Endodermal cell (in vitro differentiated cells): Measurements from ENCODE around the gene SETD4. TPM values are rescaled to one million over a fixed set of nuclear protein-coding genes. Genes with fewer than 3 reads are reported as not detected.

Experiments used
- DNase-seq: peaks from one replicate; pipeline ENCODE4 v3.0.0-alpha.2; 2017
- H3K27ac ChIP-seq: 2 replicates; pipeline ENCODE4 v1.5.1; 2013; ENCODE audit warnings: mild to moderate bottlenecking, low read depth, low read length, moderate library complexity
- H3K27me3 ChIP-seq: 2 replicates; pipeline ENCODE4 v1.6.1; 2013; ENCODE audit warnings: mild to moderate bottlenecking, low read length, moderate library complexity; ENCODE audit not compliant: insufficient read depth, control insufficient read depth, poor library complexity, severe bottlenecking
- H3K36me3 ChIP-seq: 2 replicates; pipeline ENCODE4 v1.7.0; 2013; ENCODE audit warnings: mild to moderate bottlenecking, low read length, moderate library complexity; ENCODE audit not compliant: control insufficient read depth, insufficient read depth
- H3K4me1 ChIP-seq: one replicate; pipeline ENCODE4 v1.7.0; 2013; ENCODE audit warnings: low read length; ENCODE audit not compliant: control insufficient read depth, insufficient read depth
- H3K4me3 ChIP-seq: 2 replicates; pipeline ENCODE4 v1.5.1; 2013; ENCODE audit warnings: mild to moderate bottlenecking, low read length, moderate library complexity
- H3K9ac ChIP-seq: 2 replicates; pipeline ENCODE4 v1.6.1; 2013; ENCODE audit warnings: mild to moderate bottlenecking, low read length, moderate library complexity; ENCODE audit not compliant: poor library complexity, severe bottlenecking; ENCODE audit errors: extremely low read depth
- H3K9me3 ChIP-seq: 2 replicates; pipeline ENCODE4 v1.6.1; 2013; ENCODE audit warnings: mild to moderate bottlenecking, low read length, moderate library complexity; ENCODE audit not compliant: control insufficient read depth
- H3K27ac Mint-ChIP-seq: 2 replicates; pipeline ENCODE4 v1.8.0; 2020; ENCODE audit warnings: mixed read lengths
- H3K27me3 Mint-ChIP-seq: 2 replicates; pipeline ENCODE4 v1.8.0; 2021; ENCODE audit warnings: mild to moderate bottlenecking, mixed read lengths; ENCODE audit not compliant: insufficient read depth
- H3K36me3 Mint-ChIP-seq: 2 replicates; pipeline ENCODE4 v1.8.0; 2020; ENCODE audit warnings: low read depth, mixed read lengths
- H3K4me1 Mint-ChIP-seq: 2 replicates; pipeline ENCODE4 v1.8.0; 2020; ENCODE audit warnings: mixed read lengths
- H3K4me3 Mint-ChIP-seq: 2 replicates; pipeline ENCODE4 v1.8.0; 2020; ENCODE audit warnings: mild to moderate bottlenecking, moderate library complexity, mixed read lengths
- H3K9me3 Mint-ChIP-seq: 2 replicates; pipeline ENCODE4 v1.8.0; 2020; ENCODE audit warnings: mild to moderate bottlenecking, mixed read lengths
- CTCF ChIP-seq: fragments of 200-600 bp; sonication (generic); conservative IDR thresholded peaks from 2 replicates; pipeline ENCODE4 v1.5.0; 2021; ENCODE audit warnings: antibody characterized with exemption, mild to moderate bottlenecking
- WGBS, 2 experiments: methylation state at CpG; one replicate each; pipeline versions ENCODE4 v1.1.5 to v1.1.7; 2013; ENCODE audit warnings: missing lambda C conversion rate in 2 of 2, mixed read lengths in 1 of 2; ENCODE audit not compliant: insufficient coverage in 1 of 2, insufficient read length in 1 of 2; 5-methylcytosine and 5-hydroxymethylcytosine counted together
- long read RNA-seq, 4 experiments: library from polyadenylated mRNA in 2 of 4; library from RNA in 1 of 4; library from capped mRNA in 1 of 4; stranded (forward) in 3 of 4; unstranded in 1 of 4; transcript quantifications; one replicate each; pipeline ENCODE4 v2.0.0, GENCODE V29; 2020 to 2021; ENCODE audit warnings: inconsistent platforms in 1 of 4
- polyA plus RNA-seq, 2 experiments: library from polyadenylated mRNA; stranded (reverse); fragments of 50-300 nt; gene quantifications; one replicate each; pipeline ENCODE4 v1.2.3, GENCODE V29; 2013
- total RNA-seq, 2 donors: library from RNA; stranded (reverse); fragmentation: NEBNext Ultra II Directional in 1 of 2; extraction: Animal tissue kit (Norgen Biotek cat#: 25700) in 1 of 2; gene quantifications; 2 replicates in 1 of 2; 3 replicates in 1 of 2; pipeline ENCODE4 v1.2.1, GENCODE V29; 2021

SETD4 gene
- total RNA-seq: 10 to 100 TPM; 27.8 to 31.9 TPM
- polyA plus RNA-seq (2013, experiment 1 of 2): 26.0 TPM
- polyA plus RNA-seq (2013, experiment 2 of 2): 24.1 TPM
- long read RNA-seq, experiment 1, partial matches to known transcripts: 7 of 14 reads
- long read RNA-seq, experiment 1, other reads (novel, unspliced or antisense): 6 of 14 reads
- long read RNA-seq, experiment 2, partial matches to known transcripts: 25 of 72 reads
- long read RNA-seq, experiment 2, other reads (novel, unspliced or antisense): 42 of 72 reads
- long read RNA-seq, experiment 3, partial matches to known transcripts: 50 of 115 reads
- long read RNA-seq, experiment 3, other reads (novel, unspliced or antisense): 60 of 115 reads
- long read RNA-seq, experiment 4, partial matches to known transcripts: 28 of 52 reads
- long read RNA-seq, experiment 4, other reads (novel, unspliced or antisense): 23 of 52 reads

GRCh38 chr21:36060159-36060921 lies at the start of gene SETD4:
Gene SETD4, minus strand, starts transcription at chr21:36060526. Its CDS starts 1,638 bp downstream, at chr21:36058888.
- Mint-ChIP-seq H3K4me3 (peak within 1 kb of the TSS; percentile 93), H3K27me3 (peaks cover 2% of the 10 kb centered on the region), H3K27ac (peak within 1 kb of the TSS; percentile 95), H3K36me3 (peaks cover 32% of the 10 kb centered on the region), H3K4me1 (no peaks in the 10 kb centered on the region), H3K9me3 (no peaks in the 10 kb centered on the region)
- Histone ChIP-seq H3K27me3 (no peaks in the 10 kb centered on the region), H3K9ac (peak within 1 kb of the TSS; percentile 83), H3K4me1 (no peaks in the 10 kb centered on the region), H3K36me3 (peaks cover 35% of the 10 kb centered on the region), H3K27ac (peak within 1 kb of the TSS; percentile 91), H3K9me3 (no peaks in the 10 kb centered on the region), H3K4me3 (peak within 1 kb of the TSS; percentile 90)
- 0 to 1% methylated on average over 21 to 57 of the region's 57 CpGs for WGBS, 2 experiments
- no peak for TF ChIP-seq CTCF
- peak; percentile 97 for DNase-seq

- Histone ChIP-seq H3K27ac (no peak overlapping the region), H3K36me3 (no peaks in the 10 kb centered on the region), H3K4me1 (no peaks in the 10 kb centered on the region), H3K9ac (no peak overlapping the region), H3K4me3 (no peak overlapping the region), H3K27me3 (no peaks in the 10 kb centered on the region), H3K9me3 (peaks cover 20% of the 10 kb centered on the region)
- no peaks in the 10 kb centered on the region for H3K36me3 Mint-ChIP-seq
- peaks cover 28% of the 10 kb centered on the region for H3K4me1 Mint-ChIP-seq
- TF ChIP-seq CTCF: no peak
- WGBS, 2 experiments: 96% methylated on average over 7 to 10 of the region's 10 CpGs
- DNase-seq: no peak
- peaks cover 10% of the 10 kb centered on the region for H3K9me3 Mint-ChIP-seq
- no peaks in the 10 kb centered on the region for H3K27me3 Mint-ChIP-seq
- H3K27ac Mint-ChIP-seq: no peak overlapping the region
- H3K4me3 Mint-ChIP-seq: no peak overlapping the region
Observed at GRCh38 chr21:36109868-36110267, 49.5 kb upstream of the SETD4 start.

- H3K9me3 Mint-ChIP-seq: peaks cover 51% of the 10 kb centered on the region
- Histone ChIP-seq H3K4me1 (no peaks in the 10 kb centered on the region), H3K36me3 (no peaks in the 10 kb centered on the region), H3K27ac (no peak overlapping the region), H3K9ac (peak overlapping the region; percentile 23), H3K9me3 (peaks cover 46% of the 10 kb centered on the region), H3K27me3 (no peaks in the 10 kb centered on the region), H3K4me3 (peak overlapping the region; percentile 76)
- peak overlapping the region; percentile 38 for H3K27ac Mint-ChIP-seq
- H3K4me3 Mint-ChIP-seq: peak overlapping the region; percentile 31
- TF ChIP-seq CTCF: no peak
- peaks cover 25% of the 10 kb centered on the region for H3K4me1 Mint-ChIP-seq
- WGBS, 2 experiments: 56 to 83% methylated on average over 3 to 4 of the region's 4 CpGs
- DNase-seq: no peak
- peaks cover 2% of the 10 kb centered on the region for H3K36me3 Mint-ChIP-seq
- H3K27me3 Mint-ChIP-seq: no peaks in the 10 kb centered on the region
Observed at GRCh38 chr21:36105327-36105842, 45.1 kb upstream of the SETD4 start.
